Measurements from ENCODE around the gene GP1BB. TPM values are rescaled to one million over a fixed set of nuclear protein-coding genes. Genes with fewer than 3 reads are reported as not detected.

Gene GP1BB
- polyA plus RNA-seq, 1 donor from 2014 or later, result 42.0 TPM

DNA sequence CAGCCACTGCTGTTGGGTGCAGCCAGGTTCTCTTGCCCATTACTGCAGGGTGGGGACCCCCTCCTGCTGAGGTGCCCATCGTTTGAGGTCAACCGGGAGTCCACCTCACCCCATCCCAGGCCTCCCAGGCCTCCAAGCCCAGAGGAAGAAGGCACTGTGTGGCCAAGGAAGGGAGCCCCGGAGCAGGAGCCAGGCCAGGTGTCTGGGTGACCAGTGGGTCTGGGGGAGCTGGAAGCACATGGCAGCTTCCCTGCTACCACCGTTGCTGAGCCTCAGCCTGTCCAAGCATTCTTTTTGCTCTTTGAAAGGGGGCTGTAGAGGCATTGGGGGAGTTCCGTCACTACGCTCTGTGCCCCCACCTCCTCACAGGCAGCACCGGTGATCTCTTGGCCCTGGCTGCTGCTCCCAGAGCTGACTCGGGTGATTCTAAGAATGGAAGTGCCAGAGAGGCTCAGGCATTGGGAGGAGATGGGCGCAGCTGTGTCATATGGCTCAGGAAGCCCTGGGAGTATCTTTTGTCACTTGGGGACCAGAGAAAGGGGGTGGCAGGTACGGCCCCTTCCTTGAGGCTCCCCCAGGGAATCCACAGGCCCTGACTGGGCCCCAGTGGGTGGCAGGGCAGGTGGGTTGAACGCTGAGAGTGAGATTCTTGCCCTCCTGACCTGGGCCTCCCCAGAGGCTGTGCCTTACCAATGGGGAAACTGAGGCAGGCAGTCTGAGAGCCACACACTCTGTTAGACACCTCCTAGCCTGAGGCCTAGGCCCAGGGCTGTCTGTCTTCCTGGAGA lies 7.1 kb upstream of the GP1BB start:
- Histone ChIP-seq H3K4me3 (ENCODE audit: low read length) (peak overlapping the region; percentile 99), H3K27ac (ENCODE audit: low read length) (no peak overlapping the region), H3K27me3 (ENCODE audit: insufficient read depth, low read depth, low read length) (peaks cover 35% of the 10 kb centered on the region), H3K36me3 (ENCODE audit: insufficient read depth, low read length) (peaks cover 14% of the 10 kb centered on the region), H3K4me2 (ENCODE audit: low read length) (peak overlapping the region; percentile 99), H3K9ac (ENCODE audit: low read length) (no peak overlapping the region), H3F3A (ENCODE audit: insufficient read depth, low read length, poor library complexity, severe bottlenecking) (no peaks in the 10 kb centered on the region), H4K20me1 (ENCODE audit: insufficient read depth) (peaks cover 33% of the 10 kb centered on the region), H2AFZ (ENCODE audit: low read depth, low read length) (no peak overlapping the region), H3K79me2 (replicated peaks; ENCODE audit: insufficient read depth, low read length) (peaks cover 8% of the 10 kb centered on the region), H3K9me2 (ENCODE audit: insufficient read depth, low read length) (no peaks in the 10 kb centered on the region), H3K9me3 (ENCODE audit: low read length) (no peaks in the 10 kb centered on the region)
- TF ChIP-seq POLR2AphosphoS5 (IDR thresholded peaks at IDR 0.05), result no peak
- no peak for TF ChIP-seq MXI1 (conservative IDR thresholded peaks at IDR 0.05; ENCODE audit: poor library complexity, severe bottlenecking)
- TF ChIP-seq EZH2 (IDR thresholded peaks at IDR 0.05; ENCODE audit: borderline replicate concordance, insufficient read depth, low read length, poor library complexity, severe bottlenecking), result no peak
- TF ChIP-seq, protein P1, sequence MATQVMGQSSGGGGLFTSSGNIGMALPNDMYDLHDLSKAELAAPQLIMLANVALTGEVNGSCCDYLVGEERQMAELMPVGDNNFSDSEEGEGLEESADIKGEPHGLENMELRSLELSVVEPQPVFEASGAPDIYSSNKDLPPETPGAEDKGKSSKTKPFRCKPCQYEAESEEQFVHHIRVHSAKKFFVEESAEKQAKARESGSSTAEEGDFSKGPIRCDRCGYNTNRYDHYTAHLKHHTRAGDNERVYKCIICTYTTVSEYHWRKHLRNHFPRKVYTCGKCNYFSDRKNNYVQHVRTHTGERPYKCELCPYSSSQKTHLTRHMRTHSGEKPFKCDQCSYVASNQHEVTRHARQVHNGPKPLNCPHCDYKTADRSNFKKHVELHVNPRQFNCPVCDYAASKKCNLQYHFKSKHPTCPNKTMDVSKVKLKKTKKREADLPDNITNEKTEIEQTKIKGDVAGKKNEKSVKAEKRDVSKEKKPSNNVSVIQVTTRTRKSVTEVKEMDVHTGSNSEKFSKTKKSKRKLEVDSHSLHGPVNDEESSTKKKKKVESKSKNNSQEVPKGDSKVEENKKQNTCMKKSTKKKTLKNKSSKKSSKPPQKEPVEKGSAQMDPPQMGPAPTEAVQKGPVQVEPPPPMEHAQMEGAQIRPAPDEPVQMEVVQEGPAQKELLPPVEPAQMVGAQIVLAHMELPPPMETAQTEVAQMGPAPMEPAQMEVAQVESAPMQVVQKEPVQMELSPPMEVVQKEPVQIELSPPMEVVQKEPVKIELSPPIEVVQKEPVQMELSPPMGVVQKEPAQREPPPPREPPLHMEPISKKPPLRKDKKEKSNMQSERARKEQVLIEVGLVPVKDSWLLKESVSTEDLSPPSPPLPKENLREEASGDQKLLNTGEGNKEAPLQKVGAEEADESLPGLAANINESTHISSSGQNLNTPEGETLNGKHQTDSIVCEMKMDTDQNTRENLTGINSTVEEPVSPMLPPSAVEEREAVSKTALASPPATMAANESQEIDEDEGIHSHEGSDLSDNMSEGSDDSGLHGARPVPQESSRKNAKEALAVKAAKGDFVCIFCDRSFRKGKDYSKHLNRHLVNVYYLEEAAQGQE (IDR thresholded peaks at IDR 0.05; ENCODE audit: borderline replicate concordance), result no peak
- no peak for TF ChIP-seq EP300 (conservative IDR thresholded peaks at IDR 0.05; ENCODE audit: poor library complexity, severe bottlenecking)
- TF ChIP-seq TAF1 (IDR thresholded peaks at IDR 0.05; ENCODE audit: low read depth), result no peak
- TF ChIP-seq RAD21 (conservative IDR thresholded peaks at IDR 0.05), result no peak
- TF ChIP-seq, protein P2, sequence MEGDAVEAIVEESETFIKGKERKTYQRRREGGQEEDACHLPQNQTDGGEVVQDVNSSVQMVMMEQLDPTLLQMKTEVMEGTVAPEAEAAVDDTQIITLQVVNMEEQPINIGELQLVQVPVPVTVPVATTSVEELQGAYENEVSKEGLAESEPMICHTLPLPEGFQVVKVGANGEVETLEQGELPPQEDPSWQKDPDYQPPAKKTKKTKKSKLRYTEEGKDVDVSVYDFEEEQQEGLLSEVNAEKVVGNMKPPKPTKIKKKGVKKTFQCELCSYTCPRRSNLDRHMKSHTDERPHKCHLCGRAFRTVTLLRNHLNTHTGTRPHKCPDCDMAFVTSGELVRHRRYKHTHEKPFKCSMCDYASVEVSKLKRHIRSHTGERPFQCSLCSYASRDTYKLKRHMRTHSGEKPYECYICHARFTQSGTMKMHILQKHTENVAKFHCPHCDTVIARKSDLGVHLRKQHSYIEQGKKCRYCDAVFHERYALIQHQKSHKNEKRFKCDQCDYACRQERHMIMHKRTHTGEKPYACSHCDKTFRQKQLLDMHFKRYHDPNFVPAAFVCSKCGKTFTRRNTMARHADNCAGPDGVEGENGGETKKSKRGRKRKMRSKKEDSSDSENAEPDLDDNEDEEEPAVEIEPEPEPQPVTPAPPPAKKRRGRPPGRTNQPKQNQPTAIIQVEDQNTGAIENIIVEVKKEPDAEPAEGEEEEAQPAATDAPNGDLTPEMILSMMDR (IDR thresholded peaks at IDR 0.05; ENCODE audit: poor library complexity, severe bottlenecking), result no peak
- TF ChIP-seq SMC3 (conservative IDR thresholded peaks at IDR 0.05; ENCODE audit: poor library complexity), result no peak

DNA sequence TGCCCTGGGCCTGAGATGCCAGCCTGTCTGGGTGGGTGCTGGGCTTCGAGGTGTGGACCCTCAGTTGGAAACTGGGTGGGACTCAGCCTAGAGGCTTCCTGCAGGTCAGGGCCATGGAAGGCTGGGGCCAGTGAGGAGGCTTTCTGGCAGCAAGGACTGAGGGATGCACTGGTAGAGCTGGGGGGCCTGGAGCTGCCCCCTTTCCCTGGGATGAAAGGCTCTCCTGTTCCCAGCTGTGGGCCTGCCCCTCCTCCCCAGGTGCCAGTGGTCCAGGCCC lies 6.6 kb upstream of the GP1BB start:
- Histone ChIP-seq H2AFZ (ENCODE audit: low read depth, low read length) (no peak overlapping the region), H4K20me1 (ENCODE audit: insufficient read depth) (peaks cover 34% of the 10 kb centered on the region), H3F3A (ENCODE audit: insufficient read depth, low read length, poor library complexity, severe bottlenecking) (no peaks in the 10 kb centered on the region), H3K36me3 (ENCODE audit: insufficient read depth, low read length) (peaks cover 14% of the 10 kb centered on the region), H3K79me2 (replicated peaks; ENCODE audit: insufficient read depth, low read length) (peaks cover 8% of the 10 kb centered on the region), H3K9me3 (ENCODE audit: low read length) (no peaks in the 10 kb centered on the region), H3K27me3 (ENCODE audit: insufficient read depth, low read depth, low read length) (peaks cover 41% of the 10 kb centered on the region), H3K4me3 (ENCODE audit: low read length) (peak overlapping the region; percentile 99), H3K9me2 (ENCODE audit: insufficient read depth, low read length) (no peaks in the 10 kb centered on the region), H3K27ac (ENCODE audit: low read length) (no peak overlapping the region), H3K9ac (ENCODE audit: low read length) (no peak overlapping the region), H3K4me2 (ENCODE audit: low read length) (no peak overlapping the region)
- TF ChIP-seq SMC3 (conservative IDR thresholded peaks at IDR 0.05; ENCODE audit: poor library complexity) (no peak), EP300 (conservative IDR thresholded peaks at IDR 0.05; ENCODE audit: poor library complexity, severe bottlenecking) (no peak), MXI1 (conservative IDR thresholded peaks at IDR 0.05; ENCODE audit: poor library complexity, severe bottlenecking) (no peak), POLR2AphosphoS5 (IDR thresholded peaks at IDR 0.05) (no peak)
